Body of pancreas (tissue), 4 donors: ENCODE measurements around the gene USP22. TPM values are rescaled to one million over a fixed set of nuclear protein-coding genes. Genes with fewer than 3 reads are reported as not detected.

Experiments
- ATAC-seq: fragments of 150-250 bp; one replicate; pipeline ENCODE4 v1.9.1; 2016
- DNase-seq, 4 donors: peaks; one replicate each; pipeline ENCODE4 v3.0.0-alpha.2; 2019
- H3K27ac ChIP-seq, 4 donors: fragments of 200-600 bp; sonication (generic); 1 replicate in 3 of 4; 2 replicates in 1 of 4; pipeline versions ENCODE4 v1.5.1 to v1.6.1; 2016 to 2019; ENCODE audit warnings: mild to moderate bottlenecking in 1 of 4, mixed read lengths in 1 of 4, moderate library complexity in 1 of 4
- H3K27me3 ChIP-seq, 2 donors: fragments of 200-600 bp; sonication (generic); one replicate each; pipeline ENCODE4 v1.6.0; 2016; ENCODE audit warnings: mild to moderate bottlenecking in 1 of 2
- H3K36me3 ChIP-seq, 2 donors: fragments of 200-600 bp; sonication (generic); replicated peaks in 1 of 2; 2 replicates each; pipeline ENCODE4 v1.5.1; 2016; ENCODE audit warnings: low read depth in 2 of 2; ENCODE audit not compliant: insufficient read depth in 1 of 2
- H3K4me1 ChIP-seq: fragments of 200-600 bp; sonication (generic); one replicate; pipeline ENCODE4 v1.6.0; 2016
- H3K4me3 ChIP-seq, 2 donors: fragments of 200-600 bp; sonication (generic); 1 replicate in 1 of 2; 2 replicates in 1 of 2; pipeline ENCODE4 v1.5.1; 2016 to 2019
- H3K9me3 ChIP-seq, 3 donors: fragments of 200-600 bp; sonication (generic); 1 replicate in 2 of 3; 2 replicates in 1 of 3; pipeline ENCODE4 v1.5.1; 2016
- POLR2A ChIP-seq, 3 donors: fragments of 450-650 bp; IDR thresholded peaks; one replicate each; pipeline ENCODE4 v1.6.1; 2016; ENCODE audit warnings: antibody characterized with exemption in 3 of 3, mild to moderate bottlenecking in 2 of 3
- WGBS, 2 donors: methylation state at CpG; one replicate each; pipeline ENCODE4 v1.1.5; 2017; 5-methylcytosine and 5-hydroxymethylcytosine counted together
- intact Hi-C: fragments of 100-400 bp; cut with DNase I; formaldehyde crosslinking; loops from one replicate; pipeline ENCODE4 v1.15.1; 2023
- total RNA-seq, 2 donors: library from RNA; depleted of rRNA; stranded (reverse); fragments of >200 nt; gene quantifications; one replicate each; pipeline ENCODE4 v1.1.0, GENCODE V29; 2016
- TF ChIP-seq, protein P1 (sequence below), 7 experiments: fragments of 450-650 bp in 4 of 7; fragments of 200-600 bp in 3 of 7; sonication (generic) in 3 of 7; IDR thresholded peaks; one replicate each; pipeline ENCODE4 v1.5.1; 2016 to 2019; ENCODE audit warnings: antibody characterized with exemption in 7 of 7

USP22 gene
- total RNA-seq, 2 donors from 2014 or later, result 66.4 to 79.4 TPM

DNA sequence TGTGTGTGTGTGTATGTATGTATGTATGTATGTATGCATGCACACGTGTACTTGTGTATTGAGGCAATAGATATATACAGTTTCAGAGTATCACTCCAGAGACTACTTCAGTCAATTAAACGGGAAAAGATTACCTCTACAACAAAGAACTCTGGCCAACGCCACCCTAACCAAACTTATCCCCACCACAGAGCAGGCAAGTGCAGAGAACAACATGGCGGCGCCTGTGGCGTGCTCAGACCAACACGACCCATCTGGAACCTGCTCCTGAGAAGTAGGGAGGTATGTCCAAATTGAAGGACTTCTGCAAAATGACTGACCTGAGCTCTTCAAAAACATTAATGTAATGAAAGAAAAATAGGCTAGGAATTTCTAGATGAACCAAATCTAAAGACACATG lies 12.4 kb downstream of the USP22 start:
- TF ChIP-seq, protein P1, sequence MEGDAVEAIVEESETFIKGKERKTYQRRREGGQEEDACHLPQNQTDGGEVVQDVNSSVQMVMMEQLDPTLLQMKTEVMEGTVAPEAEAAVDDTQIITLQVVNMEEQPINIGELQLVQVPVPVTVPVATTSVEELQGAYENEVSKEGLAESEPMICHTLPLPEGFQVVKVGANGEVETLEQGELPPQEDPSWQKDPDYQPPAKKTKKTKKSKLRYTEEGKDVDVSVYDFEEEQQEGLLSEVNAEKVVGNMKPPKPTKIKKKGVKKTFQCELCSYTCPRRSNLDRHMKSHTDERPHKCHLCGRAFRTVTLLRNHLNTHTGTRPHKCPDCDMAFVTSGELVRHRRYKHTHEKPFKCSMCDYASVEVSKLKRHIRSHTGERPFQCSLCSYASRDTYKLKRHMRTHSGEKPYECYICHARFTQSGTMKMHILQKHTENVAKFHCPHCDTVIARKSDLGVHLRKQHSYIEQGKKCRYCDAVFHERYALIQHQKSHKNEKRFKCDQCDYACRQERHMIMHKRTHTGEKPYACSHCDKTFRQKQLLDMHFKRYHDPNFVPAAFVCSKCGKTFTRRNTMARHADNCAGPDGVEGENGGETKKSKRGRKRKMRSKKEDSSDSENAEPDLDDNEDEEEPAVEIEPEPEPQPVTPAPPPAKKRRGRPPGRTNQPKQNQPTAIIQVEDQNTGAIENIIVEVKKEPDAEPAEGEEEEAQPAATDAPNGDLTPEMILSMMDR (IDR thresholded peaks at IDR 0.05), result no peak
- TF ChIP-seq POLR2A (IDR thresholded peaks at IDR 0.05), result no peak
- Histone ChIP-seq H3K27ac (no peak overlapping the region), H3K4me3 (no peak overlapping the region), H3K36me3 (peaks cover 8 to 10% of the 10 kb centered on the region in 2 donors), H3K27me3 (no peaks in the 10 kb centered on the region), H3K9me3 (no peaks in the 10 kb centered on the region), H3K4me1 (peaks cover 69% of the 10 kb centered on the region)
- DNase-seq, result no peak
- intact Hi-C loops, result no loop called here
- WGBS, 2 donors, result 73 to 82% methylated on average over 7 of the region's 7 CpGs
- ATAC-seq, result no peak

DNA sequence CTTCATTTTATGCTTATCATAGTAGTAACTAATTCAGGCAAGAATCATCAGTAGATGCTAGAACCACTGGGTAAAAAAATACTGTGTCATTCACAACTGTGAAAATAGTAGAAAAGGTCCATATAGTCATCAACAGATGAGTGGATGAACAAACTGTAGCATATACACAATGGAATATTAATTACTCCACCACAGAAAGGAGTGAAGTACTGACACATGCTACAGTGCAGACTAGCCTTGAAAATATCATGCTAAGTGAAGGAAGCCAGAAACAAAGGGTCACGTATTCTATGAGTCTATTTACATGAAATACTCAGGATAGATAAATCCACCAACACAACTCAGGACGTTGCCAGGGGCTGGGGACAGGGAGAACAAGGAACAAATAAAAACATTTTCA lies 13.3 kb downstream of the USP22 start:
- peak in 1 of 4 donors; percentile 28 for DNase-seq

GRCh38 chr17:21029036-21029435 lies 13.8 kb downstream of the USP22 start:
- Histone ChIP-seq H3K27ac (peak overlapping the region in 2 of 4 donors; percentile 14 to 44), H3K4me1 (peaks cover 55% of the 10 kb centered on the region), H3K9me3 (no peaks in the 10 kb centered on the region), H3K27me3 (no peaks in the 10 kb centered on the region), H3K36me3 (peaks cover 8 to 12% of the 10 kb centered on the region in 2 donors), H3K4me3 (no peak overlapping the region)
- 23 to 24% methylated on average over 7 of the region's 7 CpGs for WGBS, 2 donors
- DNase-seq (peak; percentile 43 to 73 (median 60)), ATAC-seq (peak; percentile 71)
- TF ChIP-seq, protein P1 (IDR thresholded peaks at IDR 0.05), result no peak
- no peak for TF ChIP-seq POLR2A (IDR thresholded peaks at IDR 0.05)
- intact Hi-C loops, result no loop called here

More for the DNA sequence above, 13.3 kb downstream of the USP22 start:
- Histone ChIP-seq H3K27ac (peak overlapping the region in 3 of 4 donors; percentile 28 to 47 (median 44)), H3K4me3 (no peak overlapping the region), H3K4me1 (peaks cover 60% of the 10 kb centered on the region), H3K9me3 (no peaks in the 10 kb centered on the region), H3K36me3 (peaks cover 8 to 11% of the 10 kb centered on the region in 2 donors), H3K27me3 (no peaks in the 10 kb centered on the region)
- 6 to 9% methylated on average over 2 of the region's 2 CpGs for WGBS, 2 donors
- intact Hi-C loops, result no loop called here
- TF ChIP-seq, protein P1 (IDR thresholded peaks at IDR 0.05), result no peak
- no peak for TF ChIP-seq POLR2A (IDR thresholded peaks at IDR 0.05)
- peak; percentile 36 for ATAC-seq

DNA sequence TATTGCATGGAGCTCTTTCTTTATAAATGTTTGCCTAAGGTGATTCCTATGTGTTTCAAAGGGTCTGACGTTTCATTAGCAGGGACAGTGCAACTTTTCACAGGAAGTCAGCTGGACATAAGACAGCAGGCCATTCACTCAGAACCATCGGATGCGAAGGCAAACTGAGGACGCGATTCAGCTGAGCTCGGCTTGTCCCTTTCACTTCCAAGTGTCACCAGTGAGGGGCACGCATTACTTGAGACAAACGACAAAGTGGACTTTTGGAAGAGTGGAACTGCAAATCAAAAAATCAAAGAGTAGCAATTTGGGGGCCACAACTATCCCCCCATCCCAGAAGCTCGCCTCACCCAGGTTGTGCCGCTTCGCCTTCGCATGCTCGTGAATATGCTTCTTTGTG lies 14.6 kb downstream of the USP22 start:
- Histone ChIP-seq H3K27me3 (no peaks in the 10 kb centered on the region), H3K9me3 (no peaks in the 10 kb centered on the region), H3K4me1 (peaks cover 54% of the 10 kb centered on the region), H3K27ac (no peak overlapping the region), H3K36me3 (peaks cover 8 to 12% of the 10 kb centered on the region in 2 donors), H3K4me3 (no peak overlapping the region)
- TF ChIP-seq, protein P1 (IDR thresholded peaks at IDR 0.05), result no peak
- no peak for TF ChIP-seq POLR2A (IDR thresholded peaks at IDR 0.05)
- 69 to 85% methylated on average over 12 to 13 of the region's 13 CpGs for WGBS, 2 donors
- ATAC-seq (no peak), DNase-seq (no peak)
- intact Hi-C loops, result no loop called here

DNA sequence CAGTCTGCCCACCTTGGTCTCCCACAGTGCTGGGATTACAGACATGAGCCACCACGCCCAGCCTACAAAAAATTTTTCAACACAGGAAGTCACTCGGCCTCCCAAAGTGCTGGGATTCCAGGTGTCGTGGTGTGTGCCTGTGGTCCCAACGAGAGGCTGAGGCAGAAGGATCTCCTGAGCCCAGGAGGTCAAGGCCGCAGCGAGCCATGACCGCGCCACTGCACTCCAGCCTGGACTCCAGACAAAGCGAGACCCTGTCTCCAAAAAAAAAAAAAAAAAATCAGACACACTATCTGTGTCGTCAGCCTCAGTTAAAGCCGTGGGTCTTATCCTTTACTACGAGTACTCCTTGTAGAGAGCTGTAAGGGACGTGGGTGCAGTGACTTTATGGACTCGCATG lies 15.8 kb downstream of the USP22 start:
- DNase-seq (no peak), ATAC-seq (no peak)
- no peak overlapping the region for H3K4me3 ChIP-seq
- intact Hi-C loops, result no loop called here
- WGBS, 2 donors, result 91 to 93% methylated on average over 14 of the region's 14 CpGs
- no peaks in the 10 kb centered on the region for H3K27me3 ChIP-seq
- peaks cover 8 to 12% of the 10 kb centered on the region in 2 donors for H3K36me3 ChIP-seq
- TF ChIP-seq, protein P1 (IDR thresholded peaks at IDR 0.05), result no peak
- TF ChIP-seq POLR2A (IDR thresholded peaks at IDR 0.05), result no peak
- no peak overlapping the region for H3K27ac ChIP-seq
- no peaks in the 10 kb centered on the region for H3K9me3 ChIP-seq
- peaks cover 43% of the 10 kb centered on the region for H3K4me1 ChIP-seq
